Endothelial cell of umbilical vein (primary cell): Measurements from ENCODE around the gene SMIM12. TPM values are rescaled to one million over a fixed set of nuclear protein-coding genes. Genes with fewer than 3 reads are reported as not detected.

Experiments used
- BruUV-seq: library from RNA; stranded (reverse); fragments of 400-500 nt; replicated peaks from 2 replicates; lab custom pipeline; 2021; lab: Mats Ljungman, UMichigan
- CTCF ChIA-PET: fragments of 300-600, 350-600 bp; sonication (Branson Sonifier 250); formaldehyde crosslinking; loops from one replicate; lab custom pipeline; 2021; ENCODE audit warnings: antibody characterized with exemption, inconsistent platforms; lab: Charles Lee
- POLR2A ChIA-PET: fragments of 300-600, 350-600 bp; sonication (Branson Sonifier 250); formaldehyde crosslinking; loops from one replicate; lab custom pipeline; 2021; ENCODE audit warnings: antibody characterized with exemption, inconsistent platforms; lab: Charles Lee
- DNase-seq: peaks from one replicate; pipeline ENCODE4 v3.0.0-alpha.2; 2011; ENCODE audit warnings: low read depth, low spot score
- FAIRE-seq: peaks from 2 replicates; lab custom pipeline; 2011; peaks lifted over from hg19 to GRCh38; lab: Jason Lieb, UNC
- H2AFZ ChIP-seq: 2 replicates; pipeline ENCODE4 v1.6.0; 2012; ENCODE audit warnings: low read depth, low read length, control low read depth, inconsistent platforms
- H3K27ac ChIP-seq: 2 replicates; pipeline ENCODE4 v1.5.1; 2011; ENCODE audit warnings: low read depth, mild to moderate bottlenecking, control low read depth, low read length, moderate library complexity; ENCODE audit not compliant: insufficient read depth
- H3K27me3 ChIP-seq, 2 experiments: 2 replicates each; pipeline versions ENCODE4 v1.6.0 to v1.6.1; 2011; ENCODE audit warnings: low read length in 2 of 2, mixed read lengths in 1 of 2; ENCODE audit not compliant: control insufficient read depth in 2 of 2, insufficient read depth in 2 of 2
- H3K36me3 ChIP-seq, 2 experiments: 2 replicates in 1 of 2; 3 replicates in 1 of 2; pipeline ENCODE4 v1.5.1; 2011; ENCODE audit warnings: low read length in 2 of 2, mild to moderate bottlenecking in 1 of 2, moderate library complexity in 1 of 2; ENCODE audit not compliant: control insufficient read depth in 2 of 2, insufficient read depth in 2 of 2; ENCODE audit errors: extremely low read depth in 1 of 2
- H3K4me1 ChIP-seq: 3 replicates; pipeline ENCODE4 v1.5.1; 2011; ENCODE audit warnings: mild to moderate bottlenecking, low read length; ENCODE audit not compliant: control insufficient read depth, insufficient read depth; ENCODE audit errors: extremely low read depth
- H3K4me2 ChIP-seq: 2 replicates; pipeline ENCODE4 v1.6.1; 2011; ENCODE audit warnings: low read length, control low read depth, mixed read lengths; ENCODE audit not compliant: insufficient read depth
- H3K4me3 ChIP-seq, 3 experiments: fragments of 200-600 bp in 1 of 3; sonication (generic), shearing (Covaris generic) in 1 of 3; replicated peaks in 1 of 3; 2 replicates each; pipeline ENCODE4 v1.5.1; 2011 to 2016; ENCODE audit warnings: control low read depth in 3 of 3, low read length in 3 of 3, mild to moderate bottlenecking in 2 of 3, inconsistent platforms in 1 of 3, low read depth in 1 of 3, moderate library complexity in 1 of 3; ENCODE audit not compliant: insufficient read depth in 1 of 3
- H3K79me2 ChIP-seq: 2 replicates; pipeline ENCODE4 v1.6.0; 2012; ENCODE audit warnings: low read length, inconsistent platforms; ENCODE audit not compliant: control insufficient read depth, insufficient read depth
- H3K9ac ChIP-seq: replicated peaks from 2 replicates; pipeline ENCODE3; 2011; ENCODE audit warnings: low read length, control low read depth; ENCODE audit not compliant: insufficient read depth; ENCODE audit errors: extremely low read depth
- H3K9me1 ChIP-seq: replicated peaks from 3 replicates; pipeline ENCODE4 v1.6.0; 2011; ENCODE audit warnings: mild to moderate bottlenecking, low read length; ENCODE audit not compliant: control insufficient read depth, insufficient read depth; ENCODE audit errors: extremely low read depth
- H3K9me3 ChIP-seq: replicated peaks from 2 replicates; pipeline ENCODE4 v1.5.1; 2012; ENCODE audit warnings: low read length, inconsistent platforms; ENCODE audit not compliant: control insufficient read depth, insufficient read depth
- H4K20me1 ChIP-seq: replicated peaks from 2 replicates; pipeline ENCODE3; 2011; ENCODE audit warnings: mild to moderate bottlenecking, low read length; ENCODE audit not compliant: control insufficient read depth, insufficient read depth; ENCODE audit errors: extremely low read depth
- CTCF ChIP-seq, 2 donors: IDR thresholded peaks; 1 replicate in 1 of 2; 2 replicates in 1 of 2; pipeline ENCODE4 v1.5.1; 2011; ENCODE audit warnings: low read length in 2 of 2, mild to moderate bottlenecking in 2 of 2, moderate library complexity in 2 of 2, control low read depth in 1 of 2, inconsistent platforms in 1 of 2, low read depth in 1 of 2; ENCODE audit not compliant: insufficient read depth in 1 of 2; ENCODE audit errors: extremely low read depth in 1 of 2
- EZH2 ChIP-seq: IDR thresholded peaks from 2 replicates; pipeline ENCODE4 v1.6.1; 2012; ENCODE audit warnings: borderline replicate concordance, low read depth, mild to moderate bottlenecking, moderate library complexity, low read length, inconsistent platforms; ENCODE audit not compliant: severe bottlenecking
- FOS ChIP-seq: IDR thresholded peaks from 2 replicates; pipeline ENCODE4 v1.6.1; 2011; ENCODE audit warnings: mild to moderate bottlenecking, low read length, moderate library complexity, borderline replicate concordance; ENCODE audit not compliant: insufficient read depth
- GATA2 ChIP-seq: IDR thresholded peaks from 2 replicates; pipeline ENCODE4 v1.7.0; 2011; ENCODE audit warnings: low read depth, mild to moderate bottlenecking, moderate library complexity, mixed read lengths, low read length; ENCODE audit not compliant: insufficient read length, insufficient read depth
- JUN ChIP-seq: IDR thresholded peaks from 2 replicates; pipeline ENCODE4 v1.6.1; 2011; ENCODE audit warnings: borderline replicate concordance, low read depth; ENCODE audit not compliant: insufficient read length, insufficient read depth
- MAX ChIP-seq: IDR thresholded peaks from 2 replicates; pipeline ENCODE4 v1.6.1; 2011; ENCODE audit not compliant: insufficient read depth, insufficient read length
- MYC ChIP-seq: IDR thresholded peaks from one replicate; pipeline ENCODE4 v1.6.1; 2011; ENCODE audit warnings: mild to moderate bottlenecking, low read depth, low read length
- POLR2A ChIP-seq: IDR thresholded peaks from 2 replicates; pipeline ENCODE4 v1.6.1; 2012; ENCODE audit warnings: low read depth, mild to moderate bottlenecking, control low read depth, low read length
- POLR2AphosphoS5 ChIP-seq: IDR thresholded peaks from 2 replicates; pipeline ENCODE4 v1.6.1; 2012; ENCODE audit warnings: low read depth, mild to moderate bottlenecking, control low read depth, low read length, moderate library complexity; ENCODE audit not compliant: insufficient read depth
- dilution Hi-C: fragments of 300-500 bp; cut with MboI; formaldehyde crosslinking; loops from one replicate; pipeline ENCODE4 v1.15.0; 2019; ENCODE audit warnings: low sequenced_read_pairs; ENCODE audit not compliant: extremely low pct_ligation_motif_present
- intact Hi-C: fragments of 100-400 bp; cut with micrococcal nuclease; formaldehyde crosslinking; loops from one replicate; pipeline ENCODE4 v1.10.0; 2022
- polyA plus RNA-seq, 4 experiments: library from polyadenylated mRNA; depleted of rRNA in 3 of 4; stranded (reverse) in 3 of 4; unstranded in 1 of 4; fragments of >200 nt; gene quantifications; 2 replicates each; pipeline versions ENCODE4 v1.2.1 to v1.2.3, GENCODE V29; 2011 to 2012; ENCODE audit warnings: missing spikeins in 1 of 4
- total RNA-seq: library from RNA; stranded (reverse); gene quantifications from 2 replicates; pipeline ENCODE4 v1.2.3, GENCODE V29; 2021

Gene SMIM12
- total and polyA plus RNA-seq, 2 donors (not counting 3 experiments of a cell fraction or from before 2014, with no cell fraction given), result 66.2 to 85.9 TPM

- BruUV-seq, result no TSS peak
- Histone ChIP-seq H3K27ac (no peak overlapping the region), H3K36me3 (no peaks in the 10 kb centered on the region), H3K27me3 (peaks cover 7 to 20% of the 10 kb centered on the region in 2 experiments), H3K79me2 (no peaks in the 10 kb centered on the region), H2AFZ (no peak overlapping the region), H3K4me2 (no peak overlapping the region), H3K9me1 (no peaks in the 10 kb centered on the region), H4K20me1 (no peaks in the 10 kb centered on the region), H3K9ac (no peak overlapping the region), H3K4me3 (no peak overlapping the region), H3K4me1 (no peaks in the 10 kb centered on the region), H3K9me3 (no peaks in the 10 kb centered on the region)
- POLR2A ChIA-PET, result interaction anchor here (0.6 kb wide), 1 partner anchor 1293 kb away, joined by 3 read pairs; no protein-coding TSS in a partner anchor
- dilution Hi-C loops, result no loop called here
- CTCF ChIA-PET, result interaction anchor here (1.1 kb wide), 1 partner anchor 22 kb away, joined by 4 read pairs; no protein-coding TSS in a partner anchor
- intact Hi-C loops, result no loop called here
- no peak for FAIRE-seq
- DNase-seq, result no peak
- TF ChIP-seq GATA2 (no peak), CTCF (IDR thresholded peaks at IDR 0.05; ENCODE audit: extremely low read depth in 1 of 2, insufficient read depth in 1 of 2, low read depth in 1 of 2, low read length in 2 of 2) (no peak), MAX (no peak), JUN (no peak), FOS (no peak), POLR2A (no peak), EZH2 (no peak), POLR2AphosphoS5 (no peak), MYC (no peak)
Measured at GRCh38 chr1:34874296-34874952, 14.9 kb upstream of the SMIM12 start.
